Calu3 (cell line): ENCODE measurements around the gene PITX1. TPM values are rescaled to one million over a fixed set of nuclear protein-coding genes. Genes with fewer than 3 reads are reported as not detected.

Experiments used
- BruUV-seq: library from RNA; stranded (reverse); fragments of 400-500 nt; replicated peaks from 2 replicates; lab custom pipeline; 2021; lab: Mats Ljungman, UMichigan
- CTCF ChIA-PET: fragments of 300-600 bp; sonication (Branson Sonifier 250); formaldehyde crosslinking; loops from one replicate; lab custom pipeline; 2022; ENCODE audit warnings: antibody characterized with exemption; lab: Charles Lee
- DNase-seq: peaks from one replicate; pipeline ENCODE4 v3.0.0; 2022
- H3K27ac Mint-ChIP-seq: one replicate; pipeline ENCODE4 v1.8.0; 2022; ENCODE audit warnings: mixed read lengths; ENCODE audit not compliant: unreplicated experiment
- H3K27me3 Mint-ChIP-seq: one replicate; pipeline ENCODE4 v1.8.0; 2022; ENCODE audit warnings: mixed read lengths; ENCODE audit not compliant: unreplicated experiment
- H3K36me3 Mint-ChIP-seq: one replicate; pipeline ENCODE4 v1.8.0; 2022; ENCODE audit warnings: mild to moderate bottlenecking, moderate library complexity, mixed read lengths; ENCODE audit not compliant: insufficient read depth, unreplicated experiment
- H3K4me1 Mint-ChIP-seq: one replicate; pipeline ENCODE4 v1.8.0; 2022; ENCODE audit warnings: mild to moderate bottlenecking, low read depth, mixed read lengths; ENCODE audit not compliant: unreplicated experiment
- H3K4me3 Mint-ChIP-seq: one replicate; pipeline ENCODE4 v1.8.0; 2022; ENCODE audit warnings: mild to moderate bottlenecking, low read depth, moderate library complexity, mixed read lengths; ENCODE audit not compliant: unreplicated experiment
- H3K9me3 Mint-ChIP-seq: one replicate; pipeline ENCODE4 v1.8.0; 2022; ENCODE audit warnings: low read depth, mixed read lengths; ENCODE audit not compliant: unreplicated experiment
- intact Hi-C: fragments of 100-400 bp; cut with micrococcal nuclease; formaldehyde crosslinking; loops from one replicate; pipeline ENCODE4 v1.10.0; 2022; ENCODE audit not compliant: unreplicated experiment
- total RNA-seq: library from RNA; stranded (reverse); gene quantifications from 2 replicates; pipeline ENCODE4 v1.2.3, GENCODE V29; 2022
- TF ChIP-seq, protein P1 (sequence below): fragments of 200-600 bp; IDR thresholded peaks from one replicate; pipeline ENCODE4 v1.8.0; 2022; ENCODE audit warnings: antibody characterized with exemption; ENCODE audit not compliant: unreplicated experiment

PITX1 gene
- total RNA-seq, 1 experiment from 2014 or later, result 12.1 TPM

GRCh38 chr5:135064235-135064570 lies 30.2 kb upstream of the PITX1 start:
- no TSS peak for BruUV-seq
- no peak for DNase-seq
- no peak overlapping the region for H3K27ac Mint-ChIP-seq
- H3K9me3 Mint-ChIP-seq, result no peaks in the 10 kb centered on the region
- CTCF ChIA-PET, result no interaction called here
- H3K4me1 Mint-ChIP-seq, result no peaks in the 10 kb centered on the region
- H3K36me3 Mint-ChIP-seq, result no peaks in the 10 kb centered on the region
- no peak overlapping the region for H3K4me3 Mint-ChIP-seq
- intact Hi-C loops, result no loop called here
- TF ChIP-seq, protein P1, sequence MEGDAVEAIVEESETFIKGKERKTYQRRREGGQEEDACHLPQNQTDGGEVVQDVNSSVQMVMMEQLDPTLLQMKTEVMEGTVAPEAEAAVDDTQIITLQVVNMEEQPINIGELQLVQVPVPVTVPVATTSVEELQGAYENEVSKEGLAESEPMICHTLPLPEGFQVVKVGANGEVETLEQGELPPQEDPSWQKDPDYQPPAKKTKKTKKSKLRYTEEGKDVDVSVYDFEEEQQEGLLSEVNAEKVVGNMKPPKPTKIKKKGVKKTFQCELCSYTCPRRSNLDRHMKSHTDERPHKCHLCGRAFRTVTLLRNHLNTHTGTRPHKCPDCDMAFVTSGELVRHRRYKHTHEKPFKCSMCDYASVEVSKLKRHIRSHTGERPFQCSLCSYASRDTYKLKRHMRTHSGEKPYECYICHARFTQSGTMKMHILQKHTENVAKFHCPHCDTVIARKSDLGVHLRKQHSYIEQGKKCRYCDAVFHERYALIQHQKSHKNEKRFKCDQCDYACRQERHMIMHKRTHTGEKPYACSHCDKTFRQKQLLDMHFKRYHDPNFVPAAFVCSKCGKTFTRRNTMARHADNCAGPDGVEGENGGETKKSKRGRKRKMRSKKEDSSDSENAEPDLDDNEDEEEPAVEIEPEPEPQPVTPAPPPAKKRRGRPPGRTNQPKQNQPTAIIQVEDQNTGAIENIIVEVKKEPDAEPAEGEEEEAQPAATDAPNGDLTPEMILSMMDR, result no peak
- H3K27me3 Mint-ChIP-seq, result peaks cover 47% of the 10 kb centered on the region

- Mint-ChIP-seq H3K9me3 (no peaks in the 10 kb centered on the region), H3K27ac (no peak overlapping the region), H3K4me1 (no peaks in the 10 kb centered on the region), H3K36me3 (no peaks in the 10 kb centered on the region), H3K27me3 (peaks cover 51% of the 10 kb centered on the region), H3K4me3 (no peak overlapping the region)
- TF ChIP-seq, protein P1, result no peak
- intact Hi-C loops, result no loop called here
- DNase-seq, result no peak
- CTCF ChIA-PET, result interaction anchor here (0.6 to 0.7 kb wide), 2 partner anchors 10 to 226 kb away, joined by 3 read pairs; no protein-coding TSS in a partner anchor
- no TSS peak for BruUV-seq
Measured at GRCh38 chr5:135063511-135064234, 29.6 kb upstream of the PITX1 start.

GRCh38 chr5:135063056-135063445 lies 29.0 kb upstream of the PITX1 start:
- no TSS peak for BruUV-seq
- Mint-ChIP-seq H3K9me3 (no peaks in the 10 kb centered on the region), H3K4me3 (no peak overlapping the region), H3K27ac (no peak overlapping the region), H3K27me3 (peaks cover 58% of the 10 kb centered on the region), H3K4me1 (no peaks in the 10 kb centered on the region), H3K36me3 (no peaks in the 10 kb centered on the region)
- DNase-seq, result no peak
- intact Hi-C loops, result no loop called here
- TF ChIP-seq, protein P1, result no peak
- CTCF ChIA-PET, result interaction anchor here (0.6 to 0.7 kb wide), 2 partner anchors 9 to 225 kb away, joined by 3 read pairs; no protein-coding TSS in a partner anchor

GRCh38 chr5:135062216-135063055 lies 28.4 kb upstream of the PITX1 start:
- peaks cover 64% of the 10 kb centered on the region for H3K27me3 Mint-ChIP-seq

More at GRCh38 chr5:135062216-135063055, 28.4 kb upstream of the PITX1 start:
- Mint-ChIP-seq H3K4me1 (no peaks in the 10 kb centered on the region), H3K4me3 (no peak overlapping the region), H3K9me3 (no peaks in the 10 kb centered on the region), H3K36me3 (no peaks in the 10 kb centered on the region), H3K27ac (no peak overlapping the region)
- intact Hi-C loops, result no loop called here
- no TSS peak for BruUV-seq
- TF ChIP-seq, protein P1, result no peak
- no peak for DNase-seq
- CTCF ChIA-PET, result no interaction called here
